HG03280 (cell line): ENCODE measurements around the gene SYCE3.
"Not testable (repeated sequence)": the region's sequence is repeated elsewhere in the genome, so short reads cannot be mapped to it uniquely, and the experiment has no call there.

ENCODE experiments used
- ATAC-seq: cut with Tn5 transposase; IDR thresholded peaks from one replicate; pipeline ENCODE4 v1.9.1; 2021; ENCODE audit warnings: mild to moderate bottlenecking, moderate library complexity; ENCODE audit not compliant: unreplicated experiment

The SYCE3 gene

GRCh38 chr22:50562523-50563412 lies at the start of gene SYCE3:
SYCE3 (minus strand) TSS chr22:50562919; CDS start chr22:50556405, 6,514 bp downstream.
- peak; percentile 90 for ATAC-seq

- ATAC-seq = no peak
Measured at GRCh38 chr22:50612168-50612527, 49.4 kb upstream of the SYCE3 start.

- ATAC-seq = no peak
Measured at GRCh38 chr22:50611341-50612060, 48.8 kb upstream of the SYCE3 start.

GRCh38 chr22:50610581-50610980 lies 47.9 kb upstream of the SYCE3 start:
- ATAC-seq = no peak

- no peak for ATAC-seq
Measured at GRCh38 chr22:50610041-50610451, 47.3 kb upstream of the SYCE3 start.

- ATAC-seq = no peak
Measured at GRCh38 chr22:50609599-50609998, 46.9 kb upstream of the SYCE3 start.

- no peak for ATAC-seq
Measured at GRCh38 chr22:50608996-50609395, 46.3 kb upstream of the SYCE3 start.

- not testable (repeated sequence) for ATAC-seq
Measured at GRCh38 chr22:50608058-50608840, 45.5 kb upstream of the SYCE3 start.

GRCh38 chr22:50607659-50608020 lies 44.9 kb upstream of the SYCE3 start:
- no peak for ATAC-seq

GRCh38 chr22:50606946-50607658 lies 44.4 kb upstream of the SYCE3 start:
- no peak for ATAC-seq

GRCh38 chr22:50606165-50606945 lies 43.6 kb upstream of the SYCE3 start:
- ATAC-seq = no peak

- ATAC-seq = no peak
Measured at GRCh38 chr22:50605613-50606074, 42.9 kb upstream of the SYCE3 start.

GRCh38 chr22:50605002-50605612 lies 42.4 kb upstream of the SYCE3 start:
- ATAC-seq = no peak

GRCh38 chr22:50604256-50605001 lies 41.7 kb upstream of the SYCE3 start:
- ATAC-seq = no peak

GRCh38 chr22:50603511-50604255 lies 41.0 kb upstream of the SYCE3 start:
- no peak for ATAC-seq

- no peak for ATAC-seq
Measured at GRCh38 chr22:50602338-50602700, 39.6 kb upstream of the SYCE3 start.

GRCh38 chr22:50601669-50602337 lies 39.1 kb upstream of the SYCE3 start:
- no peak for ATAC-seq
